MV-4-11 (cell line): ENCODE measurements around the gene SRSF5.

ENCODE experiments used
- DNase-seq: peaks from one replicate; lab custom pipeline; 2025; lab: John Stamatoyannopoulos, UW

Gene SRSF5

GRCh38 chr14:69770559-69770958 lies 3.6 kb downstream of the SRSF5 start:
- no peak for DNase-seq

GRCh38 chr14:69771136-69771535 lies 4.2 kb downstream of the SRSF5 start:
- DNase-seq: no peak

- no peak for DNase-seq
Measured at GRCh38 chr14:69772082-69773017, 5.4 kb downstream of the SRSF5 start.

GRCh38 chr14:69773571-69774276 lies 6.8 kb downstream of the SRSF5 start:
- DNase-seq: no peak

DNA sequence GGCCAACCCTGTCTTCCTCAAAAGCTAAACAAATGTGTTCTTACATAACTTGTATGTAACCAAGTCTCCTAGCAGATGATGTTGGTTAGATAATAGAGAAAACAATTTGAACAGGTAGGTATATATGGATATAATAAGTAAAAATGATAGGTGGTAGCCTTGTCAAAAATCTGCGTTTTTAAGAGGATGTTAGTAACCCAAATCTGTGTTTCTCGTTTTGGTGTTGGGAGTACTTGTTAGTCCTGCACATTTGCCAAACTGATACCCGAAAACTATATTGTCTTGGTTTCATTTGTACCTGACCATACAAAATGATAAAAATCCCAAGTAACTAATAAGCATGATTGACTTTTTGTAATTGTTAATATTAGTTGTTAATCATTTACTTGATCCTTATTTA lies 8.1 kb downstream of the SRSF5 start:
- DNase-seq: no peak

DNA sequence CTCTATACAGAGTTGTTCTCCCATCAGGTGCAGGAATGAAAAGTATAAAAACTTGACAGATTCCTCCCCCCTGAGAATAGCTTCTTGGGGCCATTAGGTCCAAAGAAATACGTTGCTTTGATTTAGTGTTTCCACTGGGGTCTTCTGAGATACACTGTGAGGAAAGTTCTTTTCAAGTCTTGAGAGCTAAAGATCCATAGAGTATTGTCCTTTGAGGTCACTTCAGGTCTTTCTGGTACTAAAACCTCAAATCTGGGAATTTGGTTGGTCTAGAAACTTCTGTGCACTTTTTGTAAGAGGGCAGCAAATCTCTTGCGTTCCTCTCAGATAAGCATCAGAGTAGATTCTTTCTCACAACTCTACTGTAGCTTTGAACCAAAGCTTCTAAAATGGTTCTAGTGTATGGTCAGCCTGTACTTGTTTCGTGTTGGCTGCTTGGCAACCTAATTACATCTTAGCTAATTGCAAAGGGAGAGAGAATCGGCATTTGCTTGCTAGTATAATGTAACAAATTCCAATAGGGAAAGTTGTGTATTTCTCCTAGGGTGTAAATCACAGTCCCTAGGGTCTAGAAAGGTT lies 10.0 kb downstream of the SRSF5 start:
- DNase-seq: no peak

- no peak for DNase-seq
Measured at GRCh38 chr14:69779088-69779487, 12.1 kb downstream of the SRSF5 start.

DNA sequence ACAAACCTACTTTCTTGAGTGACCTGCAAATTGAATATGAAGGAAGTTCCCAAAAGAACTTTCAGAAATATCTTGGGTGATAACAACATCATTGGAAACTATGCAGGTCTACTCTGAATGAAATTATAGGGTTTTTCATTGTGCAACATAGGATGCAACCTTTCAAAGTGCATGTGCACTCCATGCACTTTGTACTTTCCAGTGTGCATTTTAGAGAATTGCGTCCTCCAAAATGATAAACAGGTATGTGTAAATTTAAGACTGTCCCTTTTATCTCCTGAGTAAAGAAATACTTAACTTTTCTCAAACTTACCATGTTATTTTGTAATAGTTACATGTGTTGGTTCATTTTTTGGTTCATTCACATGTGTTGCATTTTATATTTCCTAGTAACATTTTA lies 13.2 kb downstream of the SRSF5 start:
- no peak for DNase-seq

GRCh38 chr14:69780952-69781351 lies 14.0 kb downstream of the SRSF5 start:
- DNase-seq: no peak

GRCh38 chr14:69784942-69785341 lies 18.0 kb downstream of the SRSF5 start:
- no peak for DNase-seq

- no peak for DNase-seq
Measured at GRCh38 chr14:69786603-69787002, 19.7 kb downstream of the SRSF5 start.

DNA sequence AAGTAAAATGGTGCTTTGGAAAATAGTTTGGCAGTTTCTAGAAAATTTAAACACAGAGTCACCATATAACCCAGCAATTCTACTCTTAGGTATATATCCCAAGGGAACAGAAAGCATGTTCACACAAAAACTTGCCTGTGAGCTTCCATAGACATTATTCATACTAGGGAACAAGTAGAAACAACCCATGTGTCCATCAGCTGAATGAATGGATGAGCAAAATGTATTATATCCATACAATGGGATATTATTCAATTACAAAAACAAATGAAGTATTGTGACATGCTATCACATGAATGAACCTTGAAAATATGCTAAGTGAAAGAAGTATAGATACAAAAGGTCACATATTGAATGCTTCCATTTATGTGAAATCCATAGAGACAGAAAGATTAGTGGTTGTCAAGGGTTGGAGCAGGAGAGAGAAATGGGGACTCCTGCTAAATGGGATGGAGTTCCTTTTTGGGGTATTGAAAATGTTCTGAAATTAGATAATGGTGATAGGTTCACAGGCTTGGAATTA lies 22.2 kb downstream of the SRSF5 start:
- no peak for DNase-seq

DNA sequence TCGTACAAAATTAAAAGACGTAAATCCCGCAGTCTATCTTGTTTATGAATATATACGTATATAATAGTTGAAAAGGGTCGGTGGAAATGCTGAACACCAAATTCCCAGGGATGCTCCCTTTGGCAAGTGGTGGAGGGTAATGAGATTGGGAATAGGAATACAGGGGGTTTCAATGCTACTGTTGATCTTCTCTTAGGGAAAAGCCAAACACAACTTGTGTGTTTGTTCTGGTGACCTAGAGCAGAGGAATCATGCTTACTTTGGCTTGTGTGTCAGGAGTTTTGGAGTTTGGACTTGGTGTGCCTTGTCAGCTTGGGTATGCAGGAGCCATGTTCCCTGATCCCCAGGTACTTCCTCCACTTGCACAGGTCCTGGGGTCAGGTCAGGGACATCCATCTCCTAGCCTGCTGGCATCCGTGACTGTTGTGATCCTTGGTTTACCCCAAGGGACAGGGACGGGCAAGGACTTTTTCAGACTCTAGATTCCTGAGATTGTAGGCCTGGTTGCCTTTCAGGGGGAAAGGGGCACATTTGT lies 26.0 kb downstream of the SRSF5 start:
- no peak for DNase-seq

GRCh38 chr14:69794791-69795190 lies 27.8 kb downstream of the SRSF5 start:
- DNase-seq: no peak

GRCh38 chr14:69795691-69796090 lies 28.7 kb downstream of the SRSF5 start:
- no peak for DNase-seq

DNA sequence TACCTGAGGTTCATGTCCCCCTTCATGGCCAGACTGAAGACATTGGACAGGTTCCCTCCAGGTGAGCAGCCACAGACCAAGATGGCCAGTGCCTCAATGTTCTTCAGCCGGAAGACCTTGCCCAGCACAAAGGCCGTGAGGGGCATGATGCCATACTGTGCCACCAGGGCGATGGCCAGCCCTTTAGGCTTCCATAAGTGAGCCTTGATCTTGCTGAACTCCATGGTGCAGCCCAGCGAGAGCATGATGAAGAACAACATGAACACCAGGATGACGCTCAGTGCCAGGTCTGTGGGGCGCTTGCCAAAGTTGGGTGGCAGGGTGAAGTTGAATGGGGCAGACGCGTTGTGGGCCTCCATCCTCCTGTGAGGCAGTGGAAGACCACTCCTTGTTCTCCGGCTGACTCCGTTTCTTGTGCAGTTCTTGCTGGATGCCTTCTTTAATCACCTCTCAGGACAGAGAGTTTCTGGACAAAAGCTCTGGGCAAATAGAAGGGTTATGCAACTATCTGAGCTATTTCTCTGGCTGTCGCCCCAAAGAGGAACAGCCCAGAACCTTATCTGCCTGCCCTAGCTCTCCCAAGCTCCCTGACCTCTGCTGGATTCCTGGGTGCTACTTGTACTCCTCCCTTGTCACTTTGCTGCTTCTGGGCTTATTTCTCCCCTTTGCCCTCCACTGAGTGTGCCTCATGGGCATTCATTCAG lies 30.0 kb downstream of the SRSF5 start, which contains the start of gene SLC10A1:
Gene SLC10A1 (minus strand): TSS at position 445 of the 704 bp plus-strand sequence. CDS start 86 bp downstream, at position 359.
- no peak for DNase-seq

GRCh38 chr14:69797573-69798338 lies 30.8 kb downstream of the SRSF5 start:
- DNase-seq: no peak

DNA sequence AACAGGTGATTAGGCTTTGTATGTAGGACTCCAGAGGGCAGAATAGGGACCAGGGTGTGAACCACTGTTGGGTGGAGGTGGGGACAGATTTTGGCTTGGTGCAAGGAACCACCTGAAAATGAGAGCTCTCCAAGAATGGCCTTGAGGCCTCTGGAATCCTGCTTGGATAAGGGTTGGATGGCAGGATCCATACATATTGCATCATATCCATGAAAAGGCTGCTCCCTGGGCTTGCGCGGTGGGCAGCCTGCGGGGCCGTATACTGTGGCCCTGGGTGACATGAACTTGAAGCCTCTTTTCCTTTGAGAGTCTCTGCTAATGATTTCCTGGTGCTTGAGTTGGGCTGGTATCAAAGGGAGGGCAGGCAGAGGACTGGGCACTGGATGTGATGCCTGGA lies 31.4 kb downstream of the SRSF5 start:
- no peak for DNase-seq

DNA sequence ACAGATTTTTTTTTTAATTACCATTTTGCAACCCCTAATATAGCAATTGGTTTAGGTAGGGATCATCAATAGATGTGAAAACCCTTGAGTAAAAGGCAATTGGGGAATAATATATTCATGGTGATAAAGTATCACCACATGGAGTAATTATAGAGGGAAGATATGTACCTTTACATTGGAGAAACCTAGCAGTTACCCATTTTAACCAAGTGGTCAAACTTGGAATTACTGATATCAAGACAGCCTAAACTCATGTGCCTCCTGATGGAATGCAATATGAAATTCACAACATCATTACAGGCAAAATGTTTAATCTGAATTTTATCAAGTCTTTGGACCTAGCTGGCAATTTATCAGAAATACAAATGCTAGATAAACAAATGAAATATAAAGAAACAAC lies 36.8 kb downstream of the SRSF5 start:
- DNase-seq: no peak

- DNase-seq: no peak
Measured at GRCh38 chr14:69804902-69805301, 38.0 kb downstream of the SRSF5 start.

DNA sequence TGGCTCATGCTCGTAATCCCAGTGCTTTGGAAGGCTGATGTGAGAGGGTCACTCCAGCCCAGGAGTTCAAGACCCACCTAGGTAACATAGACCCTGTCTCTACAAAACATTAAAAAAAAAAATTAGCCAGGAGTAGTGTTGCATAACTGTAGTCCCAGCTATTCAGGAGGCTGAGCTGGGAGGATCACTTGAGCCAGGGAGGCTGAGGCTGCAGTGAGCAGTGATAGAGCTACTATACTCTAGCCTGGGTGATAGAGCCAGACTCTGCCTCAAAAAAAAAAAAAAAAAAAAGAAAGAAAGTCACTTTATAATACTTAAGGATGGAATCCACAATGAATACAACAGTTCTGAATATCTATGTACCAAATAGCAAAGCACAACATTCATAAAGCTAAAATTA lies 40.2 kb downstream of the SRSF5 start:
- DNase-seq: no peak
